Sigmoid colon (tissue), 7 donors: Measurements from ENCODE around the gene RNASE13. TPM values are rescaled to one million over a fixed set of nuclear protein-coding genes. Genes with fewer than 3 reads are reported as not detected.
A peak's percentile ranks its signal among the peaks of the same experiment; 100 is the strongest.

Source experiments
- DNase-seq: peaks from one replicate; pipeline ENCODE4 v3.0.0-alpha.2; 2019
- H3K27ac ChIP-seq, 4 donors: fragments of 200-600 bp; sonication (generic); one replicate each; pipeline ENCODE4 v1.5.1; 2016 to 2019; ENCODE audit warnings: mild to moderate bottlenecking in 1 of 4
- H3K27me3 ChIP-seq, 3 donors: fragments of 200-600 bp; sonication (generic); one replicate each; pipeline ENCODE4 v1.5.1; 2019; ENCODE audit warnings: mild to moderate bottlenecking in 1 of 3
- H3K36me3 ChIP-seq, 4 donors: fragments of 200-600 bp; sonication (generic); one replicate each; pipeline ENCODE4 v1.5.1; 2016 to 2019
- H3K4me1 ChIP-seq, 4 donors: fragments of 200-600 bp; sonication (generic); one replicate each; pipeline ENCODE4 v1.5.1; 2017 to 2019
- H3K4me3 ChIP-seq, 4 donors: fragments of 200-600 bp; sonication (generic); one replicate each; pipeline ENCODE4 v1.5.1; 2017 to 2019; ENCODE audit warnings: mild to moderate bottlenecking in 2 of 4, moderate library complexity in 1 of 4
- H3K9me3 ChIP-seq, 4 donors: fragments of 200-600 bp in 3 of 4; sonication (generic) in 3 of 4; one replicate each; pipeline versions ENCODE4 v1.5.1 to v1.6.1; 2013 to 2019
- EP300 ChIP-seq, 4 donors: sonication (generic); formaldehyde crosslinking; IDR thresholded peaks; one replicate each; pipeline ENCODE4 v1.6.1; 2017; ENCODE audit warnings: antibody characterized with exemption in 4 of 4
- POLR2A ChIP-seq, 2 donors: fragments of 450-650 bp; IDR thresholded peaks; one replicate each; pipeline ENCODE4 v1.6.1; 2016; ENCODE audit warnings: antibody characterized with exemption in 2 of 2, mild to moderate bottlenecking in 2 of 2, moderate library complexity in 2 of 2
- POLR2AphosphoS5 ChIP-seq, 4 donors: sonication (generic); formaldehyde crosslinking; IDR thresholded peaks; one replicate each; pipeline ENCODE4 v1.6.1; 2017; ENCODE audit warnings: antibody characterized with exemption in 4 of 4
- WGBS, 2 donors: extraction: QIAGEN DNeasy Blood & Tissue Kit; methylation state at CpG; one replicate each; pipeline ENCODE4 v1.1.7; 2013; 5-methylcytosine and 5-hydroxymethylcytosine counted together
- intact Hi-C: fragments of 100-400 bp; cut with DNase I; formaldehyde crosslinking; loops from one replicate; pipeline ENCODE4 v1.15.1; 2023
- polyA plus RNA-seq, 3 donors: library from polyadenylated mRNA; stranded (reverse); fragments of 200-250 nt; gene quantifications; one replicate each; pipeline ENCODE4 v1.2.3, GENCODE V29; 2013
- total RNA-seq, 4 donors: library from RNA; depleted of rRNA; stranded (reverse); fragments of >200 nt; gene quantifications; one replicate each; pipeline ENCODE4 v1.1.0, GENCODE V29; 2016
- TF ChIP-seq, protein P1 (sequence below), 4 experiments: fragments of 450-650 bp in 3 of 4; fragments of 200-600 bp in 1 of 4; IDR thresholded peaks; one replicate each; pipeline ENCODE4 v1.5.1; 2016 to 2019; ENCODE audit warnings: antibody characterized with exemption in 4 of 4, mild to moderate bottlenecking in 3 of 4, moderate library complexity in 2 of 4
- donor health status: healthy with polysubstance abuse.
- donor health status: Bipolar disorder and iron deficiency.
- donor health status: healthy.

RNASE13 gene
- total and polyA plus RNA-seq, 7 donors, result not detected

DNA sequence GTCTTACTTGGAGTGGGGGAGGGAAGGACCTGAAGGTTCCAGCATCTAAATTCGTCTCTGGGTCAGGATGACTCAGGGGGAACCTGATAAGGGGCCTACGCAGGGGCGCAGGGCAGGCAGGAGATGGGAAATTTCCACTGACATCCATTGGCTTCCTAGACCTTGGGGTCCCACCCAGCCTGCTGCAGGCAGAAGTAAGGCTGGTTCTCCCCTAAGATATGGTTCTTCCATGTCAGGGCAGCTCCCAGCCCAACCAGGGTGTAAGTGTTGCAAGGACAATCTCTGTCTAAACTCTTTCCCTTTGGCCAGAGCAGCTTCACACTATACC lies 7.7 kb downstream of the RNASE13 start:
- Histone ChIP-seq H3K27ac (peak overlapping the region; percentile 93 to 95 (median 93)), H3K36me3 (peaks cover under 1 to 8% (median 3%) of the 10 kb centered on the region in 4 donors), H3K9me3 (no peaks in the 10 kb centered on the region), H3K27me3 (no peaks in the 10 kb centered on the region), H3K4me1 (peaks cover 0 to 40% (median 33%) of the 10 kb centered on the region in 4 donors), H3K4me3 (no peak overlapping the region)
- intact Hi-C loops, result no loop called here
- TF ChIP-seq, protein P1, sequence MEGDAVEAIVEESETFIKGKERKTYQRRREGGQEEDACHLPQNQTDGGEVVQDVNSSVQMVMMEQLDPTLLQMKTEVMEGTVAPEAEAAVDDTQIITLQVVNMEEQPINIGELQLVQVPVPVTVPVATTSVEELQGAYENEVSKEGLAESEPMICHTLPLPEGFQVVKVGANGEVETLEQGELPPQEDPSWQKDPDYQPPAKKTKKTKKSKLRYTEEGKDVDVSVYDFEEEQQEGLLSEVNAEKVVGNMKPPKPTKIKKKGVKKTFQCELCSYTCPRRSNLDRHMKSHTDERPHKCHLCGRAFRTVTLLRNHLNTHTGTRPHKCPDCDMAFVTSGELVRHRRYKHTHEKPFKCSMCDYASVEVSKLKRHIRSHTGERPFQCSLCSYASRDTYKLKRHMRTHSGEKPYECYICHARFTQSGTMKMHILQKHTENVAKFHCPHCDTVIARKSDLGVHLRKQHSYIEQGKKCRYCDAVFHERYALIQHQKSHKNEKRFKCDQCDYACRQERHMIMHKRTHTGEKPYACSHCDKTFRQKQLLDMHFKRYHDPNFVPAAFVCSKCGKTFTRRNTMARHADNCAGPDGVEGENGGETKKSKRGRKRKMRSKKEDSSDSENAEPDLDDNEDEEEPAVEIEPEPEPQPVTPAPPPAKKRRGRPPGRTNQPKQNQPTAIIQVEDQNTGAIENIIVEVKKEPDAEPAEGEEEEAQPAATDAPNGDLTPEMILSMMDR (IDR thresholded peaks at IDR 0.05), result no peak
- TF ChIP-seq EP300 (IDR thresholded peaks at IDR 0.05) (no peak), POLR2A (IDR thresholded peaks at IDR 0.05) (no peak), POLR2AphosphoS5 (IDR thresholded peaks at IDR 0.05) (no peak)
- 73 to 82% methylated on average over 3 of the region's 3 CpGs for WGBS, 2 donors
- DNase-seq, result no peak

DNA sequence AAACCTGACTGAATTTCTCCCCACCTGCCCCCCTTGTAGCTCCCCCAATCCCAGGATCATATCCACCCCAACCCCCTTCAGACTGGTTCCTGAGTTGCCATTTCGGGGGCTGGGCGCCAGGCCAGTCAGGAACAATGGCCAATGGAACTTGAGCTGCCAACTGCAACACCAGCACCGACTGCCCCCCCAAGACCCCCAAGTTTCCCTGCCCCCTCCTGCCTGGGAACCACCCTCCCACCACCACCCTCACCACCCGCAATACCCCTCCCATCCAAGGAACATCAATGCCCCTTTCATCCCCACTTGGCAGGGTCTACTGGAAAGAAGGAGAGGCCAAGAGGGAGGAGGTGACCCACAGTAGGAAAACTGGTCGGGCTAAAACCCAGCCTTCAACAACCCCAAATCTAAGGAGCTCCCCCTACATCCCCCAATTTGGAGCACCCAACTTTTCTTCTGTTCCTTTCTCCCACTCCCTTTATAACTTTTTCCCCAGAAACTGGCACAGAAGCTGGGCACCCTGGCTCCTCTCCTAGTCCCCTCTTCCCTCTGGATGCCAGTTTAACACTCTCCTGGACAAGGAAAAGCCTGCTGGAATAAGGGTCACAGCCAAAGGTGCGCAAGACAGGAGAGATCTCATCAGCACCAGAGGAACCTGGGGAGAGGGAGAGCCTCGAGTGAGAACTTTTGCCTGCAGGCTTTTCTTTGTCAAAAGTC lies 8.2 kb downstream of the RNASE13 start:
- peak overlapping the region; percentile 93 to 95 (median 93) for H3K27ac ChIP-seq
- DNase-seq, result peak; percentile 82
- intact Hi-C loops, result no loop called here

DNA sequence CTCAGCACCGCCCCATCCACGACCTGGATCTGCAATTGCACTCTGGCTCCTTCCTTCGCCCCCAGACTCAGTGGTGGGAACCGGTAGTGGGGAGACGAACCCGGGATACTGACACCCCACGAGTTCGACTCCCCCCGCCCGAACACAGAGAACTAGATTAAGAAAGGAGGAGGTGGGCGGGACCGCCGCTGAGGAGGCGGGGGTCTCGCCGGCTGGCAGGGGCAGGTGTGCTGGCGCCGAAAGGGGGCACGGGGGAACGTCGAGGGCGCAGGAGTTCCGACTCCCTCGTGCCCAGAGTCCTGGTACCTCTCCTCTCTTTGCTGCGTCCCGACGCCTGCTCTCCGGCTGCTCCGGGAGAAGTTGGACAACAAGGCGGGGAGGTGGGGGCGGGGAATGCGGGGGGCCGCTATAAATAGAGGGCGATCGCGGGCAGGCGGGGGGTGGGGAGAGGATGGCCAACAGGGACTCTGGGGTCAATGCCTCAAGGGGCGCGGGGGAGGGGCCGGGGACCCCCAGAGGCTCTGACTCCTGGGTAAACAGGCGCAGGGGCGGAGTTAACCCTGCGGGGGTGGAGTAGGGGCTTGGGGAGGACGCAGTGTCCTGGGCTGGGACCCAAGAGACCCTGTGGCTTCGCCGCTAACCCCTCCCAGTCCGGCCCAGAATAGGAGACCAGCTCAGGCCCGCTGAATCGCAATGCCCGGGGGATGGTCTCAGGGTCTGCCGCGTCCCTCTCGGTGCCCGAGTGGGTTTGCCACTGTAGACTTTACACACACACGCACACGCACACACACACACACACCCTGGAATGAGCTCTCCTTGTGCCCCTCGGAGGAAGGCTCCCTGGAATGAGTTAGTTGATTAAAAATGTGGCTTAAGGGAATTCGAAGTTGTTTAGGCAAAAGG lies 9.0 kb downstream of the RNASE13 start:
- Histone ChIP-seq H3K9me3 (no peaks in the 10 kb centered on the region), H3K27me3 (no peaks in the 10 kb centered on the region), H3K4me1 (peaks cover 0 to 43% (median 35%) of the 10 kb centered on the region in 4 donors), H3K36me3 (peaks cover 4 to 22% (median 13%) of the 10 kb centered on the region in 4 donors), H3K4me3 (peak overlapping the region; percentile 84 to 96 (median 88)), H3K27ac (peak overlapping the region; percentile 93 to 95 (median 93))
- TF ChIP-seq POLR2AphosphoS5 (IDR thresholded peaks at IDR 0.05) (peak in 3 of 4 donors; percentile 19 to 48 (median 38)), EP300 (IDR thresholded peaks at IDR 0.05) (peak in 2 of 4 donors; percentile 12 to 33), POLR2A (IDR thresholded peaks at IDR 0.05) (peak in 1 of 2 donors; percentile 16)
- TF ChIP-seq, protein P1 (IDR thresholded peaks at IDR 0.05), result peak in 1 of 4 experiments; percentile 17
- peak; percentile 96 for DNase-seq
- intact Hi-C loops, result loop anchor here (2.0 kb wide), 2 partner anchors 13 to 45 kb away; partner anchors contain the start of gene ARHGEF40
- 14 to 19% methylated on average over 58 of the region's 58 CpGs for WGBS, 2 donors

More for the DNA sequence above, 8.2 kb downstream of the RNASE13 start:
- TF ChIP-seq POLR2AphosphoS5 (IDR thresholded peaks at IDR 0.05) (no peak), EP300 (IDR thresholded peaks at IDR 0.05) (no peak), POLR2A (IDR thresholded peaks at IDR 0.05) (no peak)
- TF ChIP-seq, protein P1 (IDR thresholded peaks at IDR 0.05), result no peak
- Histone ChIP-seq H3K27me3 (no peaks in the 10 kb centered on the region), H3K4me1 (peaks cover 0 to 42% (median 35%) of the 10 kb centered on the region in 4 donors), H3K9me3 (no peaks in the 10 kb centered on the region), H3K4me3 (peak overlapping the region in 3 of 4 donors; percentile 84 to 91 (median 85)), H3K36me3 (peaks cover 4 to 14% (median 5%) of the 10 kb centered on the region in 4 donors)
- 83 to 84% methylated on average over 7 of the region's 7 CpGs for WGBS, 2 donors

DNA sequence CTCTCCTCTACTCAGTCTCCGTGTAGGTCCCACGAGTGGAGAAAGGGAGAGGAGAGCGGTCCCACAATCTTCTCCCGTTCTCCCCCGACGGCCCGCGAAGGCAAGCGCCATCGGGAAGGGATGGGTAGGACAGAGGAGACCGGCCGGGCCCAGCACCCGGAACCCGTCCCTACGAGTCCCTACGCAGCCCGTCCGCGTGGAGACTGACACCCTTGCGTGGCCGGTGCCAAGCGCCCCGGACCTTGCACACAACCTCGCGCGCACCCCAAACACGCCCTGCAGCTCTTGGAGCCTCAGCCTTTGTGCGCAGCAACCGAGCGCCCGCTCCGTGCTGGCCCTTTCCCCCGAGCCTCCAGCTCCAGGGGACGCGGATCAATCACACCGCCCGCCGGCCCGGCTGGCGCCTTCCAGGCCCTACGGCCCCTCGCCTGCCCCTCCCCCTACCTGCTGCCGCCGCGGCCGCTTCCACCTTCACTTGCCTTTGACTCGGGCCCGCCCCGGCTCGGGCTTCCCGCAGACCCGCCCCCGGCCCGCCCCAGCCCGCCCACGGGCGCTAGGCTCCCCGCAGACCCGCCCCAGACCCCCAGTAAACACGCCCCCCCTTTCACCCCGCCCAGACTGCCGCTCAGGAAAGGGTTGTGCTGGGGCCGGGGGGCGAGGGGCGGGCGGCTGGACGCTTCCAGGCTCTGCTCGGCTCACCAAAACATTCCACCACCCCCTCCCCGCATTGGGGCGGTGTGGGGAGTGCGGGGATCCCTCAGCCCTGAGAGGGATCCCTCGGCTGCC lies 9.8 kb downstream of the RNASE13 start, which contains the start of gene NDRG2:
NDRG2 (minus strand) TSS at position 477 of the 786 bp plus-strand sequence. CDS start 1,746 bp downstream, outside the sequence.
- intact Hi-C loops, result loop anchor here (2.0 kb wide), 2 partner anchors 14 to 46 kb away; partner anchors contain the start of gene ARHGEF40
- TF ChIP-seq, protein P1 (IDR thresholded peaks at IDR 0.05), result no peak
- TF ChIP-seq POLR2AphosphoS5 (IDR thresholded peaks at IDR 0.05), result peak in 3 of 4 donors; percentile 65 to 79 (median 79)
- TF ChIP-seq POLR2A (IDR thresholded peaks at IDR 0.05), result peak in 1 of 2 donors; percentile 35
- no peak for TF ChIP-seq EP300 (IDR thresholded peaks at IDR 0.05)
- H3K4me3 ChIP-seq, result peak within 1 kb of the TSS; percentile 84 to 96 (median 88)
- H3K9me3 ChIP-seq, result no peaks in the 10 kb centered on the region
- peaks cover 0 to 43% (median 35%) of the 10 kb centered on the region in 4 donors for H3K4me1 ChIP-seq
- DNase-seq, result peak; percentile 94
- WGBS, 2 donors, result 1% methylated on average over 72 of the region's 72 CpGs
- peaks cover 12 to 30% (median 16%) of the 10 kb centered on the region in 4 donors for H3K36me3 ChIP-seq
- peak within 1 kb of the TSS; percentile 93 to 95 (median 93) for H3K27ac ChIP-seq
- no peaks in the 10 kb centered on the region for H3K27me3 ChIP-seq
